Progenitor cell of endocrine pancreas (in vitro differentiated cells): ENCODE data around the gene FERD3L. TPM values are rescaled to one million over a fixed set of nuclear protein-coding genes. Genes with fewer than 3 reads are reported as not detected.

Source experiments
- DNase-seq: peaks from one replicate; pipeline ENCODE4 v3.0.0; 2021; ENCODE audit warnings: low spot score; ENCODE audit not compliant: unreplicated experiment
- H3K27ac Mint-ChIP-seq: 2 replicates; pipeline ENCODE4 v1.8.0; 2021; ENCODE audit warnings: mild to moderate bottlenecking, moderate library complexity, mixed read lengths
- H3K27me3 Mint-ChIP-seq: 2 replicates; pipeline ENCODE4 v1.8.0; 2021; ENCODE audit warnings: mixed read lengths
- H3K36me3 Mint-ChIP-seq: 2 replicates; pipeline ENCODE4 v1.8.0; 2022; ENCODE audit warnings: mixed read lengths; ENCODE audit not compliant: insufficient read depth
- H3K4me1 Mint-ChIP-seq: 2 replicates; pipeline ENCODE4 v1.8.0; 2021; ENCODE audit warnings: low read depth, mixed read lengths
- H3K4me3 Mint-ChIP-seq: 2 replicates; pipeline ENCODE4 v1.8.0; 2021; ENCODE audit warnings: low read depth, mild to moderate bottlenecking, moderate library complexity, mixed read lengths
- H3K9me3 Mint-ChIP-seq: 2 replicates; pipeline ENCODE4 v1.8.0; 2021; ENCODE audit warnings: low read depth, mixed read lengths
- CTCF ChIP-seq: fragments of 200-600 bp; sonication (generic); IDR thresholded peaks from one replicate; pipeline ENCODE4 v1.5.0; 2021; ENCODE audit warnings: antibody characterized with exemption, mild to moderate bottlenecking; ENCODE audit not compliant: unreplicated experiment
- total RNA-seq: library from RNA; stranded (reverse); gene quantifications from 2 replicates; pipeline ENCODE4 v1.2.1, GENCODE V29; 2021

The FERD3L gene
- total RNA-seq, 1 donor from 2014 or later = not detected

- Mint-ChIP-seq H3K9me3 (no peaks in the 10 kb centered on the region), H3K4me3 (no peak overlapping the region), H3K36me3 (no peaks in the 10 kb centered on the region)
Measured at GRCh38 chr7:19102884-19103283, 42.3 kb downstream of the FERD3L start.

GRCh38 chr7:19101909-19102308 is 43.3 kb downstream of the FERD3L start:
- Mint-ChIP-seq H3K4me1 (peaks cover 6% of the 10 kb centered on the region), H3K36me3 (no peaks in the 10 kb centered on the region), H3K9me3 (no peaks in the 10 kb centered on the region), H3K27ac (no peak overlapping the region), H3K4me3 (no peak overlapping the region), H3K27me3 (peaks cover 80% of the 10 kb centered on the region)
- TF ChIP-seq CTCF = no peak
- no peak for DNase-seq

More at GRCh38 chr7:19102884-19103283, 42.3 kb downstream of the FERD3L start:
- DNase-seq = no peak
- H3K27me3 Mint-ChIP-seq = peaks cover 85% of the 10 kb centered on the region
- no peak overlapping the region for H3K27ac Mint-ChIP-seq
- H3K4me1 Mint-ChIP-seq = peaks cover 11% of the 10 kb centered on the region
- no peak for TF ChIP-seq CTCF

GRCh38 chr7:19101472-19101871 is 43.7 kb downstream of the FERD3L start:
- Mint-ChIP-seq H3K4me1 (peaks cover 6% of the 10 kb centered on the region), H3K9me3 (no peaks in the 10 kb centered on the region), H3K4me3 (no peak overlapping the region), H3K36me3 (no peaks in the 10 kb centered on the region), H3K27me3 (peaks cover 76% of the 10 kb centered on the region), H3K27ac (no peak overlapping the region)
- TF ChIP-seq CTCF = no peak
- DNase-seq = no peak

GRCh38 chr7:19099924-19100323 is 45.3 kb downstream of the FERD3L start:
- peaks cover 60% of the 10 kb centered on the region for H3K27me3 Mint-ChIP-seq
- H3K9me3 Mint-ChIP-seq = no peaks in the 10 kb centered on the region
- no peaks in the 10 kb centered on the region for H3K4me1 Mint-ChIP-seq
- H3K27ac Mint-ChIP-seq = no peak overlapping the region
- DNase-seq = no peak
- H3K4me3 Mint-ChIP-seq = no peak overlapping the region
- no peaks in the 10 kb centered on the region for H3K36me3 Mint-ChIP-seq
- no peak for TF ChIP-seq CTCF

GRCh38 chr7:19099194-19099593 is 46.0 kb downstream of the FERD3L start:
- peaks cover 53% of the 10 kb centered on the region for H3K27me3 Mint-ChIP-seq
- H3K27ac Mint-ChIP-seq = no peak overlapping the region
- no peak for TF ChIP-seq CTCF
- DNase-seq = no peak
- no peaks in the 10 kb centered on the region for H3K4me1 Mint-ChIP-seq
- H3K4me3 Mint-ChIP-seq = no peak overlapping the region
- H3K9me3 Mint-ChIP-seq = no peaks in the 10 kb centered on the region
- no peaks in the 10 kb centered on the region for H3K36me3 Mint-ChIP-seq
